K562 (cell line): ENCODE data around the gene LCP2. TPM values are rescaled to one million over a fixed set of nuclear protein-coding genes. Genes with fewer than 3 reads are reported as not detected.

Source experiments
- RBBP5 ChIP-seq: fragments of 200-600 bp; sonication (generic); IDR thresholded peaks from 2 replicates; pipeline ENCODE4 v1.6.1; 2012; ENCODE audit warnings: borderline replicate concordance, mild to moderate bottlenecking, low read length, control low read depth, inconsistent platforms; ENCODE audit not compliant: insufficient read depth, poor library complexity, severe bottlenecking
- SFPQ ChIP-seq: fragments of 200-400 bp; formaldehyde crosslinking; IDR thresholded peaks from 2 replicates; pipeline ENCODE4 v1.6.1; 2017; ENCODE audit warnings: mild to moderate bottlenecking, low read depth, low read length, moderate library complexity
- STAT5A ChIP-seq: IDR thresholded peaks from 2 replicates; pipeline ENCODE4 v1.6.1; 2012; ENCODE audit warnings: low read length, inconsistent platforms, borderline replicate concordance
- THAP12 ChIP-seq: fragments of 250-450 bp; sonication (Bioruptor Pico); IDR thresholded peaks from 2 replicates; pipeline ENCODE4 v1.9.0; 2021; ENCODE audit warnings: mild to moderate bottlenecking, inconsistent platforms
- ZKSCAN1 ChIP-seq: fragments of 150-350 bp; IDR thresholded peaks from 2 replicates; pipeline ENCODE4 v1.6.1; 2016; ENCODE audit warnings: low read depth, low read length
- ZNF224 ChIP-seq: sonication (generic); formaldehyde crosslinking; IDR thresholded peaks from 2 replicates; pipeline ENCODE4 v1.8.0; 2022; ENCODE audit warnings: mild to moderate bottlenecking, missing genetic modification reagents
- ZNF57 ChIP-seq: fragments of 450-650 bp; formaldehyde crosslinking; IDR thresholded peaks from 2 replicates; pipeline ENCODE4 v1.4.0; 2020; ENCODE audit warnings: mild to moderate bottlenecking, moderate library complexity
- polyA plus RNA-seq, 8 experiments: library from polyadenylated mRNA; depleted of rRNA in 4 of 8; stranded (reverse) in 5 of 8; unstranded in 3 of 8; fragments of >200 nt; fragmentation: Nextera tagmentation in 2 of 8; fragmentation: Illumina TruSeq in 1 of 8; extraction: Ambion mirVana in 2 of 8; extraction: Trizol in 1 of 8; gene quantifications; 2 replicates each; pipeline versions ENCODE4 v1.2.1 to v1.2.3, GENCODE V29; 2011 to 2014; ENCODE audit warnings: inconsistent platforms in 1 of 8, missing spikeins in 1 of 8
- total RNA-seq, 7 experiments: library from RNA; depleted of rRNA in 6 of 7; stranded (reverse); fragments of >200 nt in 6 of 7; fragmentation: Illumina TruSeq in 2 of 7; extraction: Trizol in 2 of 7; gene quantifications; 2 replicates each; pipeline versions ENCODE4 v1.2.1 to v1.2.3, GENCODE V29; 2011 to 2021; ENCODE audit warnings: low replicate concordance in 1 of 7

The LCP2 gene
- total and polyA plus RNA-seq, 9 of the 15 experiments (the other 6 are each of a cell fraction or from before 2014, with no cell fraction given), result 4.0 to 31.3 (median 14.6) TPM

- TF ChIP-seq SFPQ (no peak), ZNF57 (no peak), ZKSCAN1 (no peak), THAP12 (CRISPR knock-in tag) (no peak), RBBP5 (no peak), ZNF224 (CRISPR knock-in tag) (no peak), STAT5A (no peak)
Measured at GRCh38 chr5:170287532-170287931, 10.0 kb downstream of the LCP2 start (continued).
